ENCODE results near the gene DUSP1. TPM values are rescaled to one million over a fixed set of nuclear protein-coding genes. Genes with fewer than 3 reads are reported as not detected.
A peak's percentile ranks its signal among the peaks of the same experiment; 100 is the strongest.

Gene DUSP1
- total RNA-seq, 2 experiments from 2014 or later = 5.3 to 7.0 TPM

DNA sequence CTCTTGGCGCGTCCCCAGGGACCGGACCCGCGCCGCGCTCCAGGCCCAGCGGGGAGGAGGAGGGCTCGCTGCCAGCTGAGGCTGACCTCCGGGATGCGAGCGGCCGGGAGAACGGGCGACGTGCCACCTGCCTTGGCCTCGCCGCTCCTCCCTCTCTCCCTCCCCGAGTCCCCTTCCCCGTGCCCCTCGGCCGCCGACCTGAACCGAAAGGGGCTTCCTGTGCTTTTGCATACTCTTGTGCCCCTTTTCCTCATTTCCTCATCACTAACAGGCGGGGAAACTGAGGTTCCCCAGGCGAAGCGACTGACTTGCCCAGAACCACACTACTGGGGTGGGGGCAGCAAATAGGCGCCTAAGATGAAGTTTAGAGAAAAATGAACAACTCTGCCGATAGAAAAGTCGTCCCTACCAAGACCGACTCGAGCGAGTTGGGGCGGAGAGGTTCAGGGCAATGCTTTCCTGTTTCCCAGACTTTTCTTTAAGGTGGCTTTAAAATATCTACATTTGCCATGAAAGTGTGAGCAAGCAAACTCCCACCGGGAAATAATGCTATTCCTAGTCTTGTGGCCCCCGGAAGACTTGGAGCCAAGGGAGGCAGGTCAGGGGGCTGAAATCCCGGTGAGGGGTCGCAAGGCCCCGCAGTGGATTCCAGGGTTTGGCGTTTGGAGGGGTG lies 580 bp upstream of the DUSP1 start:
- TSS peak; percentile 93 for BruUV-seq (replicated peaks)
- Histone ChIP-seq H3K4me3 (ENCODE audit: low read depth, low read length, poor library complexity, severe bottlenecking) (peak overlapping the region; percentile 82), H3K4me1 (ENCODE audit: insufficient read depth, low read length, poor library complexity, severe bottlenecking) (peaks cover 27% of the 10 kb centered on the region), H3K27ac (ENCODE audit: low read depth, low read length, poor library complexity, severe bottlenecking) (peak overlapping the region; percentile 44), H4K20me1 (ENCODE audit: insufficient read depth, low read length) (peaks cover 10% of the 10 kb centered on the region; the same call in 1 of the 2 replicates), H3K36me3 (ENCODE audit: insufficient read depth, low read length) (peaks cover 10% of the 10 kb centered on the region), H2AFZ (ENCODE audit: low read length) (peak overlapping the region; percentile 88), H3K9me2 (ENCODE audit: insufficient read depth, low read length) (no peaks in the 10 kb centered on the region), H3K4me2 (ENCODE audit: low read length) (peak overlapping the region; percentile 91), H3K9me3 (ENCODE audit: low read length) (no peaks in the 10 kb centered on the region), H3K79me2 (ENCODE audit: insufficient read depth, low read depth, low read length) (no peaks in the 10 kb centered on the region)
- ChIA-PET POLR2A (interaction anchor here (0.5 to 2.5 kb wide), 6 partner anchors 32 to 764 kb away, joined by 3 to 6 read pairs (median 3); no protein-coding TSS in a partner anchor), CTCF (ENCODE audit: unreplicated experiment) (interaction anchor here (0.6 to 1.8 kb wide), 5 partner anchors 57 to 286 kb away, joined by 3 to 6 read pairs (median 4); partner anchors contain the start of gene ATP6V0E1)
- no peak for DNase-seq (ENCODE audit: low spot score)
- intact Hi-C loops (cut with micrococcal nuclease; ENCODE audit: unreplicated experiment) = loop anchor here (1.0 to 5.0 kb wide), 5 partner anchors 57 to 286 kb away; partner anchors contain the start of genes CREBRF and ERGIC1
- TF ChIP-seq EZH2phosphoT487 (IDR thresholded peaks at IDR 0.05; ENCODE audit: borderline replicate concordance, low read depth, low read length) = no peak
- TF ChIP-seq, protein P1, sequence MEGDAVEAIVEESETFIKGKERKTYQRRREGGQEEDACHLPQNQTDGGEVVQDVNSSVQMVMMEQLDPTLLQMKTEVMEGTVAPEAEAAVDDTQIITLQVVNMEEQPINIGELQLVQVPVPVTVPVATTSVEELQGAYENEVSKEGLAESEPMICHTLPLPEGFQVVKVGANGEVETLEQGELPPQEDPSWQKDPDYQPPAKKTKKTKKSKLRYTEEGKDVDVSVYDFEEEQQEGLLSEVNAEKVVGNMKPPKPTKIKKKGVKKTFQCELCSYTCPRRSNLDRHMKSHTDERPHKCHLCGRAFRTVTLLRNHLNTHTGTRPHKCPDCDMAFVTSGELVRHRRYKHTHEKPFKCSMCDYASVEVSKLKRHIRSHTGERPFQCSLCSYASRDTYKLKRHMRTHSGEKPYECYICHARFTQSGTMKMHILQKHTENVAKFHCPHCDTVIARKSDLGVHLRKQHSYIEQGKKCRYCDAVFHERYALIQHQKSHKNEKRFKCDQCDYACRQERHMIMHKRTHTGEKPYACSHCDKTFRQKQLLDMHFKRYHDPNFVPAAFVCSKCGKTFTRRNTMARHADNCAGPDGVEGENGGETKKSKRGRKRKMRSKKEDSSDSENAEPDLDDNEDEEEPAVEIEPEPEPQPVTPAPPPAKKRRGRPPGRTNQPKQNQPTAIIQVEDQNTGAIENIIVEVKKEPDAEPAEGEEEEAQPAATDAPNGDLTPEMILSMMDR (conservative IDR thresholded peaks at IDR 0.05; ENCODE audit: low read length) = no peak

DNA sequence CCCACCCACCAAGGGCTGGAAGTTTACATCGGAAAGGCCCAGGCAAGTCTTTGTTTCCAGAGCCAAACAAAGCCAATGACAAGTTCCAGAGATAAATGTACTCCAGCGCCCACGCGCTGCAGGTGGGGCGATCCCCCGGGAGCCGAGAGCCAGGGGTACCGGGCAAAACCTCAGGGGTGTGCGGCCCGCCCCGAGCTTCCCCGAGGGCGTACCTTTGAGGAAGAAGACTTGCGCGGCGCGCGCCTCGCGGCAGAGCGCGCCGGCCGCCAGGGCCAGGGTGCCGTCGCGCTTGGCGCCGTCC lies 671 bp downstream of the DUSP1 start:
- intact Hi-C loops (cut with micrococcal nuclease; ENCODE audit: unreplicated experiment) = loop anchor here (2.0 to 5.0 kb wide), 3 partner anchors 140 to 287 kb away; partner anchors contain the start of gene CREBRF

DNA sequence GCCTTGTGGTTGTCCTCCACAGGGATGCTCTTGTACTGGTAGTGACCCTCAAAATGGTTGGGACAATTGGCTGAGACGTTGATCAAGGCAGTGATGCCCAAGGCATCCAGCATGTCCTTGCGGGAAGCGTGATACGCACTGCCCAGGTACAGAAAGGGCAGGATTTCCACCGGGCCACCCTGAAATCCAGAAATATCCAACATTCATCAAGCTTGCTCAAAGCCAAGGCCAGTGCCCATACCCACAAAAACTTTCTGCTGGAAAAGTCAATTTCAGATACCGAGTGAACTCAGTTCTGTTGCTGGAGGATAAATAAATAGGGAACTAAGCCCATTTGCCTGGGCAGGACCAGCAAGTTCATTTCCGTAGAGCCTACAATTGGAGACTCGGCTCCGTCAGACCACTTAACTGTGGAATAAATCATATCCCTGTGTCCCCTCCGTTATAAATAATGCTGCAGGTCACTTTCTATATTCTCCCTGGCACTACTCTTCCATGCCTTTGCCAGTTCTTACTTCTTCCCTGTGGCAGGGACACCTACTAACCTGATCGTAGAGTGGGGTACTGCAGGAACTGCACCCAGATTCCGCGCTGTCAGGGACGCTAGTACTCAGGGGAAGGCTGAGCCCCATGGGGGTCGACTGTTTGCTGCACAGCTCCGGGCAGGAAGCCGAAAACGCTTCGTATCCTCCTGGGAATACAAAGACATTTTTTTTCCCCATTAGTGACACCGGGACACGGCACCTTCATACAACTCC lies 1.2 kb downstream of the DUSP1 start:
- TF ChIP-seq EZH2phosphoT487 (IDR thresholded peaks at IDR 0.05; ENCODE audit: borderline replicate concordance, low read depth, low read length) = no peak
- TF ChIP-seq, protein P1 (conservative IDR thresholded peaks at IDR 0.05; ENCODE audit: low read length) = no peak
- Histone ChIP-seq H3K4me1 (ENCODE audit: insufficient read depth, low read length, poor library complexity, severe bottlenecking) (peaks cover 40% of the 10 kb centered on the region), H3K9me2 (ENCODE audit: insufficient read depth, low read length) (no peaks in the 10 kb centered on the region), H3K27ac (ENCODE audit: low read depth, low read length, poor library complexity, severe bottlenecking) (no peak overlapping the region), H3K79me2 (ENCODE audit: insufficient read depth, low read depth, low read length) (no peaks in the 10 kb centered on the region), H3K9me3 (ENCODE audit: low read length) (no peaks in the 10 kb centered on the region), H3K36me3 (ENCODE audit: insufficient read depth, low read length) (peaks cover 10% of the 10 kb centered on the region), H3K4me2 (ENCODE audit: low read length) (peak overlapping the region; percentile 91), H4K20me1 (ENCODE audit: insufficient read depth, low read length) (peaks cover 10% of the 10 kb centered on the region; the same call in 1 of the 2 replicates), H3K4me3 (ENCODE audit: low read depth, low read length, poor library complexity, severe bottlenecking) (peak overlapping the region; percentile 82), H2AFZ (ENCODE audit: low read length) (peak overlapping the region; percentile 88; the same call in 1 of the 2 replicates)
- intact Hi-C loops (cut with micrococcal nuclease; ENCODE audit: unreplicated experiment) = loop anchor here (2.0 to 5.0 kb wide), 3 partner anchors 141 to 288 kb away; partner anchors contain the start of gene CREBRF
- BruUV-seq (replicated peaks) = no TSS peak
- CTCF ChIA-PET (ENCODE audit: unreplicated experiment) = interaction anchor here (1.2 kb wide), 1 partner anchor 55 kb away, joined by 3 read pairs; no protein-coding TSS in a partner anchor
- POLR2A ChIA-PET = interaction anchor here (0.6 kb wide), 1 partner anchor 8 kb away, joined by 3 read pairs; no protein-coding TSS in a partner anchor
- DNase-seq (ENCODE audit: low spot score) = peak; percentile 28

More for the DNA sequence above, 671 bp downstream of the DUSP1 start:
- peak overlapping the region; percentile 88 for H2AFZ ChIP-seq (ENCODE audit: low read length)
- no TSS peak for BruUV-seq (replicated peaks)
- H3K4me3 ChIP-seq (ENCODE audit: low read depth, low read length, poor library complexity, severe bottlenecking) = peak overlapping the region; percentile 82
- peak overlapping the region; percentile 91 for H3K4me2 ChIP-seq (ENCODE audit: low read length)
- H3K4me1 ChIP-seq (ENCODE audit: insufficient read depth, low read length, poor library complexity, severe bottlenecking) = peaks cover 34% of the 10 kb centered on the region
- ChIA-PET POLR2A (interaction anchor here (1.3 to 1.4 kb wide), 2 partner anchors 33 to 37 kb away, joined by 3 to 6 read pairs; no protein-coding TSS in a partner anchor), CTCF (ENCODE audit: unreplicated experiment) (interaction anchor here (1.2 kb wide), 1 partner anchor 56 kb away, joined by 3 read pairs; no protein-coding TSS in a partner anchor)
- peaks cover 10% of the 10 kb centered on the region; the same call in 1 of the 2 replicates for H4K20me1 ChIP-seq (ENCODE audit: insufficient read depth, low read length)
- peaks cover 10% of the 10 kb centered on the region for H3K36me3 ChIP-seq (ENCODE audit: insufficient read depth, low read length)
- no peaks in the 10 kb centered on the region for H3K79me2 ChIP-seq (ENCODE audit: insufficient read depth, low read depth, low read length)
- DNase-seq (ENCODE audit: low spot score) = no peak
- H3K27ac ChIP-seq (ENCODE audit: low read depth, low read length, poor library complexity, severe bottlenecking) = no peak overlapping the region
- H3K9me2 ChIP-seq (ENCODE audit: insufficient read depth, low read length) = no peaks in the 10 kb centered on the region
- no peaks in the 10 kb centered on the region for H3K9me3 ChIP-seq (ENCODE audit: low read length)
- TF ChIP-seq EZH2phosphoT487 (IDR thresholded peaks at IDR 0.05; ENCODE audit: borderline replicate concordance, low read depth, low read length) = no peak
